GM12878 (cell line): ENCODE data around the gene DIO1.

Source experiments
- ATF7 ChIP-seq: fragments of 450-650 bp; IDR thresholded peaks from 2 replicates; pipeline ENCODE4 v1.6.1; 2016; ENCODE audit warnings: low read depth, mild to moderate bottlenecking
- BACH1 ChIP-seq: fragments of 450-650 bp; IDR thresholded peaks from 2 replicates; pipeline ENCODE4 v1.6.1; 2017; ENCODE audit warnings: mild to moderate bottlenecking, borderline replicate concordance
- BHLHE40 ChIP-seq, 2 experiments: fragments of 450-650 bp in 1 of 2; IDR thresholded peaks; 2 replicates each; pipeline ENCODE4 v1.6.1; 2011 to 2017; ENCODE audit warnings: low read depth in 2 of 2, borderline replicate concordance in 1 of 2, improper control_type of control experiment in 1 of 2, low read length in 1 of 2, mild to moderate bottlenecking in 1 of 2
- EGR1 ChIP-seq, 2 experiments: IDR thresholded peaks; 1 replicate in 1 of 2; 2 replicates in 1 of 2; pipeline ENCODE4 v1.6.1; 2011 to 2012; ENCODE audit warnings: low read depth in 2 of 2, low read length in 2 of 2, borderline replicate concordance in 1 of 2, mild to moderate bottlenecking in 1 of 2, moderate library complexity in 1 of 2
- ELK1 ChIP-seq: IDR thresholded peaks from 2 replicates; pipeline ENCODE4 v1.6.1; 2012; ENCODE audit warnings: low read depth, low read length, improper control_type of control experiment
- EZH2 ChIP-seq: IDR thresholded peaks from 2 replicates; pipeline ENCODE4 v1.6.1; 2012; ENCODE audit warnings: low read depth, mild to moderate bottlenecking, control low read depth, inconsistent platforms, low read length, borderline replicate concordance; ENCODE audit not compliant: control insufficient read depth
- JUND ChIP-seq: IDR thresholded peaks from 2 replicates; pipeline ENCODE4 v1.6.1; 2012; ENCODE audit warnings: low read depth, mild to moderate bottlenecking, low read length, improper control_type of control experiment, moderate library complexity
- POLR2A ChIP-seq: IDR thresholded peaks from 2 replicates; pipeline ENCODE4 v1.6.1; 2011; ENCODE audit warnings: low read depth, mild to moderate bottlenecking, low read length
- POLR2AphosphoS5 ChIP-seq: IDR thresholded peaks from 2 replicates; pipeline ENCODE4 v1.6.1; 2011; ENCODE audit warnings: mild to moderate bottlenecking, low read length, inconsistent platforms
- TCF7 ChIP-seq: IDR thresholded peaks from 2 replicates; pipeline ENCODE4 v1.6.1; 2014; ENCODE audit warnings: antibody characterized with exemption, borderline replicate concordance
- TF ChIP-seq, protein P1 (sequence below): IDR thresholded peaks from 2 replicates; pipeline ENCODE4 v1.6.1; 2011; ENCODE audit warnings: borderline replicate concordance, low read depth, mild to moderate bottlenecking, moderate library complexity, mixed read lengths, low read length; ENCODE audit not compliant: insufficient read depth; ENCODE audit errors: extremely low read length
- TF ChIP-seq, protein P2 (sequence below), 3 experiments: IDR thresholded peaks in 2 of 3; conservative IDR thresholded peaks in 1 of 3; 2 replicates each; pipeline ENCODE4 v1.5.1; 2011; ENCODE audit warnings: low read depth in 3 of 3, low read length in 3 of 3, mild to moderate bottlenecking in 3 of 3, control low read depth in 2 of 3, moderate library complexity in 2 of 3, inconsistent platforms in 1 of 3, mixed read lengths in 1 of 3; ENCODE audit not compliant: control insufficient read depth in 2 of 3, insufficient read depth in 1 of 3; ENCODE audit errors: extremely low read depth in 1 of 3
- TF ChIP-seq, protein P3 (sequence below): IDR thresholded peaks from 2 replicates; pipeline ENCODE4 v1.6.1; 2011; ENCODE audit warnings: low read depth, low read length, improper control_type of control experiment, borderline replicate concordance

- TF ChIP-seq TCF7 (no peak), EGR1 (IDR thresholded peaks at IDR 0.05; ENCODE audit: borderline replicate concordance in 1 of 2, low read depth in 2 of 2, low read length in 2 of 2) (no peak), JUND (no peak), ATF7 (no peak), BACH1 (no peak), EZH2 (no peak), POLR2A (no peak), BHLHE40 (IDR thresholded peaks at IDR 0.05; ENCODE audit: borderline replicate concordance in 1 of 2, low read depth in 2 of 2, low read length in 1 of 2) (no peak), POLR2AphosphoS5 (no peak), ELK1 (no peak)
- TF ChIP-seq, protein P1, sequence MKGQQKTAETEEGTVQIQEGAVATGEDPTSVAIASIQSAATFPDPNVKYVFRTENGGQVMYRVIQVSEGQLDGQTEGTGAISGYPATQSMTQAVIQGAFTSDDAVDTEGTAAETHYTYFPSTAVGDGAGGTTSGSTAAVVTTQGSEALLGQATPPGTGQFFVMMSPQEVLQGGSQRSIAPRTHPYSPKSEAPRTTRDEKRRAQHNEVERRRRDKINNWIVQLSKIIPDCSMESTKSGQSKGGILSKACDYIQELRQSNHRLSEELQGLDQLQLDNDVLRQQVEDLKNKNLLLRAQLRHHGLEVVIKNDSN: no peak
- TF ChIP-seq, protein P2, sequence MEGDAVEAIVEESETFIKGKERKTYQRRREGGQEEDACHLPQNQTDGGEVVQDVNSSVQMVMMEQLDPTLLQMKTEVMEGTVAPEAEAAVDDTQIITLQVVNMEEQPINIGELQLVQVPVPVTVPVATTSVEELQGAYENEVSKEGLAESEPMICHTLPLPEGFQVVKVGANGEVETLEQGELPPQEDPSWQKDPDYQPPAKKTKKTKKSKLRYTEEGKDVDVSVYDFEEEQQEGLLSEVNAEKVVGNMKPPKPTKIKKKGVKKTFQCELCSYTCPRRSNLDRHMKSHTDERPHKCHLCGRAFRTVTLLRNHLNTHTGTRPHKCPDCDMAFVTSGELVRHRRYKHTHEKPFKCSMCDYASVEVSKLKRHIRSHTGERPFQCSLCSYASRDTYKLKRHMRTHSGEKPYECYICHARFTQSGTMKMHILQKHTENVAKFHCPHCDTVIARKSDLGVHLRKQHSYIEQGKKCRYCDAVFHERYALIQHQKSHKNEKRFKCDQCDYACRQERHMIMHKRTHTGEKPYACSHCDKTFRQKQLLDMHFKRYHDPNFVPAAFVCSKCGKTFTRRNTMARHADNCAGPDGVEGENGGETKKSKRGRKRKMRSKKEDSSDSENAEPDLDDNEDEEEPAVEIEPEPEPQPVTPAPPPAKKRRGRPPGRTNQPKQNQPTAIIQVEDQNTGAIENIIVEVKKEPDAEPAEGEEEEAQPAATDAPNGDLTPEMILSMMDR (IDR thresholded peaks at IDR 0.05 in 2 of 3, conservative IDR thresholded peaks at IDR 0.05 in 1 of 3; ENCODE audit: control insufficient read depth in 2 of 3, extremely low read depth in 1 of 3, insufficient read depth in 1 of 3, low read depth in 3 of 3, low read length in 3 of 3): no peak
- TF ChIP-seq, protein P3, sequence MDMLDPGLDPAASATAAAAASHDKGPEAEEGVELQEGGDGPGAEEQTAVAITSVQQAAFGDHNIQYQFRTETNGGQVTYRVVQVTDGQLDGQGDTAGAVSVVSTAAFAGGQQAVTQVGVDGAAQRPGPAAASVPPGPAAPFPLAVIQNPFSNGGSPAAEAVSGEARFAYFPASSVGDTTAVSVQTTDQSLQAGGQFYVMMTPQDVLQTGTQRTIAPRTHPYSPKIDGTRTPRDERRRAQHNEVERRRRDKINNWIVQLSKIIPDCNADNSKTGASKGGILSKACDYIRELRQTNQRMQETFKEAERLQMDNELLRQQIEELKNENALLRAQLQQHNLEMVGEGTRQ: no peak
Observed at GRCh38 chr1:53911442-53911841, 17.5 kb downstream of the DIO1 start.
